ENCODE results near the gene BMAL2. TPM values are rescaled to one million over a fixed set of nuclear protein-coding genes. Genes with fewer than 3 reads are reported as not detected.

Gene BMAL2
- total RNA-seq, 2 donors from 2014 or later: 2.0 to 2.5 TPM

DNA sequence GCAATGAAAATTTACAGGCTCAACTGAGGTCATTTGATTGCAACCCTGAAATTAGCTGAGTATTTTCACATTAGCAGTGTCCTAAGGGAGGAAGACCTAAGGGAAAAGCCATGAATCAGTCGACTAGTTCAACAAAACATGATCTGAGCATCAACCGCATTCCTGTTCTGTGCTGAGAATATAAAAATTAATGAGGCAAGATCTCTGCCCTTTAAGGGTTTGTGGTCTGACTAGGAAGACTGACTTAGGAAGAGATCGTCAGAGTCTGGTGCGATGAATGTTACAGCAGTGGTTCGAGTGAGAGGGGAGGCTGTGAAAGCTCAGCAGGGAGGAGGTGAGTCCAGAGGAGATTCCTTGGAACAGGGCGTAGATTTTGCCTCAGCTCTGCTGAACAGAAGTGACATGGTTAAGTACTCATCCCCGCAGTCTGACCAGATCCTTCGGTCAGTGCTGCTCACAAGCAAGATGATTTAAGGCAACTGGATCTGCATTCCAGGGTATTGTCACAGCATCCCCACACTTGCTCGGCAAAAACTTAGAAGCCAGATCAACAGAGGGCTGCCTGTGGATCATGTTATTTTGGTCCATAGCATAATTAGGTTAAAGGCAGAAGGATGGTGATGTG is 49.6 kb downstream of the BMAL2 start:
- no peaks in the 10 kb centered on the region for H3K36me3 ChIP-seq
- intact Hi-C loops (cut with DNase I): no loop called here
- 72% methylated on average over 9 of the region's 9 CpGs for WGBS
- TF ChIP-seq POLR2AphosphoS5 (IDR thresholded peaks at IDR 0.05) (no peak), POLR2A (IDR thresholded peaks at IDR 0.05) (no peak)
- TF ChIP-seq, protein P1, sequence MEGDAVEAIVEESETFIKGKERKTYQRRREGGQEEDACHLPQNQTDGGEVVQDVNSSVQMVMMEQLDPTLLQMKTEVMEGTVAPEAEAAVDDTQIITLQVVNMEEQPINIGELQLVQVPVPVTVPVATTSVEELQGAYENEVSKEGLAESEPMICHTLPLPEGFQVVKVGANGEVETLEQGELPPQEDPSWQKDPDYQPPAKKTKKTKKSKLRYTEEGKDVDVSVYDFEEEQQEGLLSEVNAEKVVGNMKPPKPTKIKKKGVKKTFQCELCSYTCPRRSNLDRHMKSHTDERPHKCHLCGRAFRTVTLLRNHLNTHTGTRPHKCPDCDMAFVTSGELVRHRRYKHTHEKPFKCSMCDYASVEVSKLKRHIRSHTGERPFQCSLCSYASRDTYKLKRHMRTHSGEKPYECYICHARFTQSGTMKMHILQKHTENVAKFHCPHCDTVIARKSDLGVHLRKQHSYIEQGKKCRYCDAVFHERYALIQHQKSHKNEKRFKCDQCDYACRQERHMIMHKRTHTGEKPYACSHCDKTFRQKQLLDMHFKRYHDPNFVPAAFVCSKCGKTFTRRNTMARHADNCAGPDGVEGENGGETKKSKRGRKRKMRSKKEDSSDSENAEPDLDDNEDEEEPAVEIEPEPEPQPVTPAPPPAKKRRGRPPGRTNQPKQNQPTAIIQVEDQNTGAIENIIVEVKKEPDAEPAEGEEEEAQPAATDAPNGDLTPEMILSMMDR (IDR thresholded peaks at IDR 0.05): no peak
- H3K27ac ChIP-seq: no peak overlapping the region
- H3K9me3 ChIP-seq: no peaks in the 10 kb centered on the region
- no peak for DNase-seq (ENCODE audit: low spot score)
- H3K4me1 ChIP-seq (replicated peaks): no peaks in the 10 kb centered on the region
- H3K27me3 ChIP-seq (replicated peaks; ENCODE audit: insufficient read depth): no peaks in the 10 kb centered on the region
- no peak overlapping the region for H3K4me3 ChIP-seq

Other genes with a start within 250 kb of the BMAL2 start
- 10 to 100 TPM; 25.3 to 37.1 TPM for gene STK38L, start 88.5 kb upstream of the BMAL2 start, total RNA-seq
- gene SMCO2, start 113.9 kb downstream of the BMAL2 start, total RNA-seq: under 1 TPM in 1 of 2 donors, not detected in 1; 0.41 TPM
- gene PPFIBP1, start 191.4 kb downstream of the BMAL2 start, total RNA-seq: 100 to 1,000 TPM in 1 of 2 donors, 10 to 100 TPM in 1; 61.3 to 121 TPM